AG04449 (cell line): ENCODE data around the gene GPLD1.
A peak's percentile ranks its signal among the peaks of the same experiment; 100 is the strongest.
"Not testable (repeated sequence)": the region's sequence is repeated elsewhere in the genome, so short reads cannot be mapped to it uniquely, and the experiment has no call there.

Experiments
- CTCF ChIA-PET: fragments of 350-600 bp; formaldehyde crosslinking; extraction: SDS; loops from one replicate; lab custom pipeline; 2021; ENCODE audit warnings: antibody characterized with exemption; lab: Yijun Ruan, JAX
- POLR2A ChIA-PET: fragments of 400-600, 350-600 bp; formaldehyde crosslinking; extraction: SDS; loops from one replicate; lab custom pipeline; 2020; ENCODE audit warnings: antibody characterized with exemption, inconsistent platforms; lab: Yijun Ruan, JAX
- DNase-seq: peaks from one replicate; pipeline ENCODE4 v3.0.0-alpha.2; 2010; ENCODE audit warnings: low read depth, low spot score
- H3K4me3 ChIP-seq: 2 replicates; pipeline ENCODE4 v1.5.1; 2011; ENCODE audit warnings: low read depth, mild to moderate bottlenecking, control low read depth, low read length
- TF ChIP-seq, protein P1 (sequence below): IDR thresholded peaks from one replicate; pipeline ENCODE4 v1.5.1; 2011; ENCODE audit warnings: mild to moderate bottlenecking, moderate library complexity, low read length, control low read depth, inconsistent platforms; ENCODE audit not compliant: insufficient read depth; ENCODE audit errors: missing control alignments

GPLD1 gene

DNA sequence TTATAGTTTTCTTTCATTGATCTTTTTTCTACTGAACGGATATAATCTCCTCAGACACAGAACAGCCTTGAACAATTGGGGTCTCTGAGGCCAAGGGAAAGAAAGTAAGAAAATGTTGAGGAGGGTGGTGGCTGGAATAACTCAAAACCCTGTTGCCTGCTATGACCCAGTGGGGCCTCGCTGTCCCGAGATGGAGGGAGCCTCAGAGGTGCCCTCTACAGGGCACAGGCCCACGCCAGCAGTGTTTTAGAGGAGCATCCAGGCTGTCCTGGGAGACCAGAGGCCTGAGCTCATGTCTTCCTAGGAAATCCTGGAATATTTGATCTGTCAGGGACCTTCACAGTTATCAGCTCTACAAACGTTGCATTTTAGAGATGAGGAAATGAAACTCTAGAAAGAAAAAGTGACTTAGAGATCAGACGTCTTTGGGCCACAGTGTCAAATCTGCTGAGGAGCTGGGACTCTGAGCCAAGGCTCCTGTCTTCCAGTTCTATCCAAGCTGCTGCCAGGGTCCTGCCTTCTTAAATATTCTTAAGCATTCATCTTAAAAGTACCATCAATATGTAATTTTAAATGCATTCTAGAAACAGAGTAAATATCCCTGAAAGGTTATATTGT lies 31.7 kb upstream of the GPLD1 start:
- TF ChIP-seq, protein P1, sequence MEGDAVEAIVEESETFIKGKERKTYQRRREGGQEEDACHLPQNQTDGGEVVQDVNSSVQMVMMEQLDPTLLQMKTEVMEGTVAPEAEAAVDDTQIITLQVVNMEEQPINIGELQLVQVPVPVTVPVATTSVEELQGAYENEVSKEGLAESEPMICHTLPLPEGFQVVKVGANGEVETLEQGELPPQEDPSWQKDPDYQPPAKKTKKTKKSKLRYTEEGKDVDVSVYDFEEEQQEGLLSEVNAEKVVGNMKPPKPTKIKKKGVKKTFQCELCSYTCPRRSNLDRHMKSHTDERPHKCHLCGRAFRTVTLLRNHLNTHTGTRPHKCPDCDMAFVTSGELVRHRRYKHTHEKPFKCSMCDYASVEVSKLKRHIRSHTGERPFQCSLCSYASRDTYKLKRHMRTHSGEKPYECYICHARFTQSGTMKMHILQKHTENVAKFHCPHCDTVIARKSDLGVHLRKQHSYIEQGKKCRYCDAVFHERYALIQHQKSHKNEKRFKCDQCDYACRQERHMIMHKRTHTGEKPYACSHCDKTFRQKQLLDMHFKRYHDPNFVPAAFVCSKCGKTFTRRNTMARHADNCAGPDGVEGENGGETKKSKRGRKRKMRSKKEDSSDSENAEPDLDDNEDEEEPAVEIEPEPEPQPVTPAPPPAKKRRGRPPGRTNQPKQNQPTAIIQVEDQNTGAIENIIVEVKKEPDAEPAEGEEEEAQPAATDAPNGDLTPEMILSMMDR = peak; percentile 81
- DNase-seq = no peak
- ChIA-PET POLR2A (no interaction called here), CTCF (interaction anchor here (0.6 to 6.1 kb wide), 17 partner anchors 10 to 244 kb away, joined by 3 to 26 read pairs (median 4); partner anchors contain the start of gene ALDH5A1)
- no peak overlapping the region for H3K4me3 ChIP-seq

DNA sequence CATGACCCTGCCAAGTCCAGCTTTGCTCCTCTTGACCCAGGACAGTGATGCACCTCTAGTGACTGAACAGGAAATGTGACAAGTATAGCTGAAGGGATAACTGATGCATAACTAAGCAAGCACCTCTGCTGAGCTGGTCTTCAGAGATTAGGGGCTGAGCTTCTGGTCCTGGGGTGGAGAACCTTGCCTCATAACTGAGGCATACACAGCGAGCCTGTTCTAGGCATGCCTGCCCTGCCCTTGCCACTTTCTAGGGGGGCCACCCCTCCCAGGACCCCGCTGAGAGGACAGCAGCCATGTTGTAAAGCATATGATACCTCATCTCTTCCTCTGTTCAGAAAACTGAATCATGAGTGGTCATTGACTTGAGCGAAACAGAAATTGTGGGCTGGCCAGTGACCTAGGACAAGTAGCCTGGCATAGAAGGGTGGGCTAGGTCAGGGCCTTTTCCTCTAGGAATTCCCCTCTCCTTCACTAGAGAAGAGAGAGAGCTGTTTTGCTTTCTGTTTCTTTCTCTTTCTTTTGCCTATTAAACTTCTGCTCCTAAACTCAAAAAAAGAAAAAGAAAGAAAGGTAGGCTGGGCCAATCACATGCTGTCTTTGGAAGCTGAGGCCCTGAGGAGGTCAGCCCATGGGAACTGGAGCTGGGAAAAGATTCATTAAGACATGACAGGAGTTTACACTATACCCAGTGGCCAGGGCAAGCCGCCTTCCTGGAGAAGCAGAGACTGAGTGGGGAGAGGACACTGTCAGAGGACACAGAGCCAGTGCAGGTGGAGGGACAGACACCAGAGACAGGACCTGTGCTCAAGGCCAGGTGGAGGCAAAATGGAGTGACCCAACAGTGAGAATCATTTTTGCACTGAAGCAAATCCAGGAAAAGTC lies 28.5 kb upstream of the GPLD1 start:
- no peak for DNase-seq
- TF ChIP-seq, protein P1 = no peak
- CTCF ChIA-PET = interaction anchor here (1.0 to 1.1 kb wide), 2 partner anchors 21 to 87 kb away, joined by 3 read pairs; no protein-coding TSS in a partner anchor
- H3K4me3 ChIP-seq = no peak overlapping the region
- POLR2A ChIA-PET = no interaction called here

DNA sequence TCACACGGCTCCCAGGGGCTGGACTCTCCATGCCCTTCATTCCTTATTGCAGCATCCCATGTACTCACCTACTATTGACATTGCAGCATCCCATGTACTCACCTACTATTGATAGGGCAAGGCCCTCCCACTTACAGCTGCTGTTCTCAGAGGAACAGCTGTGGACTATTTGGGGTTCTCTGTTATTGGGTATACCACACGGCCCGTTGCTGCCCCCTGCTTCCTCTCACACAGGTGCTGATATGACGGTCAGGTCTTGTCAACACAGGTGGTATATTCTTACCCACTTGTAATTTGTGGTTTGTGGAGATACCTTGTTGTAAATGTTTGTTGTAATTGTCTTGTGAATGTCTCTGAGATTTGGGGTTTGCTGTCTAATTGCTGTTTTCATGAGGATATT lies 24.2 kb upstream of the GPLD1 start:
- H3K4me3 ChIP-seq = no peak overlapping the region
- CTCF ChIA-PET = interaction anchor here (1.2 kb wide), 1 partner anchor 18 kb away, joined by 3 read pairs; the partner anchor contains the start of gene ALDH5A1
- POLR2A ChIA-PET = no interaction called here
- TF ChIP-seq, protein P1 = no peak
- DNase-seq = no peak

DNA sequence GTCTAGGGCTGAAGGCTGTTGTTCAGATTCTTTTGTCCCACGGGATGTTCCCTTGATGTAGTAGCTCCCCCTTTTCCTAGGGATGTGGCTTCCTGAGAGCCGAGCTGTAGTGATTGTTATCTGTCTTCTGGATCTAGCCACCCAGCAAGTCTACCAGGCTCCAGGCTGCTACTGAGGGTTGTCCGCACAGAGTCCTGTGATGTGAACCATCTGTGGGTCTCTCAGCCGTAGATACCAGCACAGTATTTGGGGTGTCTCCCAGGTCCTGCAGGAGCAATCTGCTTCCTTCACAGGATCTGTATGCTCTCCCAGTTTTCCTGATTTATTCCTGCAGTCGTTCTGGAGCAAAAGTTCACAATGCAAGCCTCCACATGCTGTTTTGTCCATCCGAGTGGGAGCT lies 22.6 kb upstream of the GPLD1 start:
- POLR2A ChIA-PET, H3K4me3 ChIP-seq, DNase-seq: not testable (repeated sequence)
- CTCF ChIA-PET = interaction anchor here (2.4 kb wide), 1 partner anchor 10 kb away, joined by 12 read pairs; no protein-coding TSS in a partner anchor

DNA sequence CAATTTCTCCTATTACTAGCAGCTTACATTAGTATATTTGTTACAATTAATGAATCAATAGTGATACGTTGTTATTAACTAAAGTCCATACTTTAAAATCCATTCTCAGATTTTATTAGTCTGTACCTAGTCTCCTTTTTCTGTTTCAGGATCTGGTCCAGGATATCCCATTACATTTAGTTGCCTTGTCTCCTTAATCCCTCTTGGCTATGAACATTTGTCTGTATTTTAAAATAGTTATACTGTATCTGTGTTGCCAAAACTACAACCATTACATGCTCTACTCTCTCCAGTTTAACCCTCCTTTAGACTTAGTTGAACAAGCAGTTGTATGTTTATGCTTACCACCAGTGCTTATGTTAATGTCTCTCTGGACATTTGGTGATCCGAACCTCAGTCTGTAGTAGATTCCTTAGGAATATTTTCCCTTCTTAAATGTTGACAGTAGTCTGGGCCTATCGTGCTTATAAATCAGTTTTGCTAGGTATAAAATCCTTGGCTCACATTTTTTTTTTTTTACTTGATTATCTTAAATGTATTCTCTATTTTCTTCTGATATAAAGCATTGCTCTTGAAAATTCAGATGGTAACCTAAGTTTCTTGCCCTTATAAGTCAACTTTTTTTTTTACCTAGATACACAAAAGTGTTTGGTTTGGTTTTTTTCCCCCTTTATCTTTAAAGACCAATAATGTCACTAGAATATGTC lies 17.6 kb upstream of the GPLD1 start:
- ChIA-PET CTCF (interaction anchor here (0.6 kb wide), 1 partner anchor 17 kb away, joined by 3 read pairs; no protein-coding TSS in a partner anchor), POLR2A (no interaction called here)
- H3K4me3 ChIP-seq = no peak overlapping the region
- TF ChIP-seq, protein P1 = no peak
- DNase-seq = no peak

DNA sequence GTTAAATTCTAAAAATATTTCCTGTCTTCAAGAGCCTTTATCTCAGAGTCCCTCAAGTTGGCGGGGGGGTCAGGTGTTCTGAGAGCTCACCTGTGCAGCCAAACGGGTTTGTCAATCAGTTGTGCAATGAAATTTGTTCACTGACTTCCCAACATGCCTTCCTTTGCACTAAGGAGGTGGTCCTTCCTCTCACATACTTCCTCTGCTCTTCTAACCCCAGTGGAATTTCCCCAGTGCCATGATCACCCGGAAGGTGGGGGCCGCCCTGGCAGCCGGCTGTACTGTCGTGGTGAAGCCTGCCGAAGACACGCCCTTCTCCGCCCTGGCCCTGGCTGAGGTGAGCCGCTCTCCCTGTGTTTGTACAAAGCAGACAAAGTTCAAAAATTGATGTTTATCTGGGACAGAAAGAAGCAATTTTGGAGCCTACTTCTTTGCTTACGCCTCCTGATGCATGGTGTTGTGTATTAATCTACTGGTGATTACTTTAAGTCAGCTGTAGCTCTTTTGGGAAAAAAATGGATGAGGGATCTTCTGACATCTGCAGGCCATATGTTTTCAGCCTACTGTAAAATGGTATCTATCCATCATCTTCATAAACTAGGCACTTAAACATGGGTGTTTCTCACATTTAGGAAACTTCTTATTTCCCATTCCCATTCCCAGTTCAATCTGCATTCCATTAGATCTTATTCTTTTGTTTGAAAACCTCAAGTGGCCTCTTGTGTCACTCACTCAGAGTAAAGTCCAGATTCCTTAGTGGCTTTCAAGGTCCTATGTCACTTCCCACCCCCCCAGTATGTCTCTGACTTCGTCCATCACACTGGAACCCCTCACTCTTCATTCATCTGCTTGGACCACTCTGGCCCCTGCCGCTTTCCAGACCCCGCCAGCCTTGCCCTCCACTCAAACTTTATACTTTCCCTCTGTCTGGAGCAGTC lies 15.5 kb upstream of the GPLD1 start:
- TF ChIP-seq, protein P1 = no peak
- ChIA-PET CTCF (no interaction called here), POLR2A (no interaction called here)
- no peak for DNase-seq
- no peak overlapping the region for H3K4me3 ChIP-seq
